Colon (tissue), 2 donors: Measurements from ENCODE around the gene LRP1B.
"Not testable (repeated sequence)": the region's sequence is repeated elsewhere in the genome, so short reads cannot be mapped to it uniquely, and the experiment has no call there.

Source experiments
- FAIRE-seq: peaks from 2 replicates; lab custom pipeline; 2012; peaks lifted over from hg19 to GRCh38; lab: Jason Lieb, UNC
- donor health status: control.
- donor health status: control.

The LRP1B gene

GRCh38 chr2:141878016-141878415 lies 252.8 kb downstream of the LRP1B start:
- FAIRE-seq, result no peak

- FAIRE-seq, result no peak
Observed at GRCh38 chr2:141871913-141872634, 258.7 kb downstream of the LRP1B start.

- no peak for FAIRE-seq
Observed at GRCh38 chr2:141869572-141869971, 261.2 kb downstream of the LRP1B start.

GRCh38 chr2:141863964-141864363 lies 266.9 kb downstream of the LRP1B start:
- no peak for FAIRE-seq

- no peak for FAIRE-seq
Observed at GRCh38 chr2:141856215-141856919, 274.4 kb downstream of the LRP1B start.

GRCh38 chr2:141848191-141848590 lies 282.6 kb downstream of the LRP1B start:
- no peak for FAIRE-seq

- FAIRE-seq, result no peak
Observed at GRCh38 chr2:141844231-141844630, 286.6 kb downstream of the LRP1B start.

- FAIRE-seq, result no peak
Observed at GRCh38 chr2:141835103-141835502, 295.7 kb downstream of the LRP1B start.

- FAIRE-seq, result no peak
Observed at GRCh38 chr2:141828761-141829160, 302.1 kb downstream of the LRP1B start.

- no peak for FAIRE-seq
Observed at GRCh38 chr2:141824790-141825189, 306.0 kb downstream of the LRP1B start.

- FAIRE-seq, result no peak
Observed at GRCh38 chr2:141820893-141821292, 309.9 kb downstream of the LRP1B start.

- FAIRE-seq, result not testable (repeated sequence)
Observed at GRCh38 chr2:141815320-141815719, 315.5 kb downstream of the LRP1B start.

GRCh38 chr2:141814150-141814549 lies 316.7 kb downstream of the LRP1B start:
- no peak for FAIRE-seq

- FAIRE-seq, result no peak
Observed at GRCh38 chr2:141810148-141810547, 320.7 kb downstream of the LRP1B start.

- no peak for FAIRE-seq
Observed at GRCh38 chr2:141806090-141806489, 324.7 kb downstream of the LRP1B start.

GRCh38 chr2:141805302-141805701 lies 325.5 kb downstream of the LRP1B start:
- no peak for FAIRE-seq

GRCh38 chr2:141796449-141796848 lies 334.4 kb downstream of the LRP1B start:
- FAIRE-seq, result no peak

- no peak for FAIRE-seq
Observed at GRCh38 chr2:141791521-141791920, 339.3 kb downstream of the LRP1B start.

GRCh38 chr2:141782574-141782973 lies 348.2 kb downstream of the LRP1B start:
- FAIRE-seq, result no peak

- FAIRE-seq, result no peak
Observed at GRCh38 chr2:141778315-141778835, 352.4 kb downstream of the LRP1B start.

- FAIRE-seq, result no peak
Observed at GRCh38 chr2:141770530-141770929, 360.3 kb downstream of the LRP1B start.

- FAIRE-seq, result no peak
Observed at GRCh38 chr2:141767691-141768090, 363.1 kb downstream of the LRP1B start.

GRCh38 chr2:141767051-141767450 lies 363.8 kb downstream of the LRP1B start:
- FAIRE-seq, result no peak

- FAIRE-seq, result no peak
Observed at GRCh38 chr2:141766225-141766624, 364.6 kb downstream of the LRP1B start.
